Measurements from ENCODE around the gene GNAZ.
"Not testable (repeated sequence)": the region's sequence is repeated elsewhere in the genome, so short reads cannot be mapped to it uniquely, and the experiment has no call there.

GNAZ gene

DNA sequence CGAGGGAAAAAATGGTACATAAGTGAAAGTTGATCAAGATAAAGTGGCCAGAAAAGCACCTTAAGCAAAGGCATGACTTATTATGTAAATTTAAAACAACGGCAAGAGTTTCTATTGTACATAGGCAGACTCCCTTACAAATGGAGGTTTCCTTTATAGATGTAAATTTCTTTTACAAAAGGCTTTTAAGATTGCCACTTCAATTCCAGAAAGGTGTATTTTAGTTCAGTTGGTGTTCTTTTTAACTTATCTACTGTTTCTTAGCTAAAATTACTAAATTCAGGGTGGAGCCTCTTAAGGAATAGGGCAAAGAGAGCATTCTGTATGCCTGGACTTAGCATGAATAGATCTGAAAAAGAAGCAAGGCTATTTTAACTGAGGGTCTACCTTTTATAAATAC lies 24.9 kb upstream of the GNAZ start:
- DNase-seq, result no peak

DNA sequence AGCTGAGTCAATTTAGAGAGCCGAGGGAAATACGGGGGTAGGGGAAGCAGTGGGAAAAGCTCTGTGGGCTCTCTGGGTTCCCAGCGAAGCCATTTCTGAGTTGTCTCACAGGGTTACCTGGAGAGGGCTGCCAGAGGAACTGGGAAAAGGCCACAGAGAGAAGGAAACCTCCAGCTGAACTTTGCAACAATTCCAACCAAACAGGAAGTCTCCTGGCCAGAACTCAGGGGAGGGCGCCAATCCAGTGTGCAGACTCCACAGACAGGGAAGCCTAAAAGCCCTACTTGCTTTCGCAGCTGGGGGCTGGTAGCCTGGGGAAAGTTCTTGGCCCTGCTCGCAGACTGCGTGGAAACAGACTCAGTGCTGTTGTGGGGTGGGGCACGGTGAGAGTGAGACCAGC lies 23.1 kb upstream of the GNAZ start:
- no peak for DNase-seq

DNA sequence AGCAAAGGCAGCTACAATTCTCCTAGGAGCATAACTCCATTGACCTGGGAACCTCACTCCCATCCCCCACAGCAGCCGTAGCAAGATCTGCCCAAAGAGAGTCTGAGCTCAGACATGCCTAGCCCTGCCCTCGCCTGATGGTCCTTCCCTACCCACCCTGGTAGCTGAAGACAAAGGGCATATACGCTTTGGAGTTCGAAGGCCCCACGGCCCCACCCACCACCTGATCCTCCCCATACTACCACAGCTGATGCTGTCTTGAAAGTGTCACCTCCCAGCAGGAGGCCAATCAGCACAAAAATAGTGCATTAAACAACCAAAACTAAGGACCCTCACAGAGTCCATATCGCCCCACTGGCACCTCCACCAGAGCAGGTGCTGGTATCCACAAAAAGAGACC lies 22.6 kb upstream of the GNAZ start:
- DNase-seq, result no peak

DNA sequence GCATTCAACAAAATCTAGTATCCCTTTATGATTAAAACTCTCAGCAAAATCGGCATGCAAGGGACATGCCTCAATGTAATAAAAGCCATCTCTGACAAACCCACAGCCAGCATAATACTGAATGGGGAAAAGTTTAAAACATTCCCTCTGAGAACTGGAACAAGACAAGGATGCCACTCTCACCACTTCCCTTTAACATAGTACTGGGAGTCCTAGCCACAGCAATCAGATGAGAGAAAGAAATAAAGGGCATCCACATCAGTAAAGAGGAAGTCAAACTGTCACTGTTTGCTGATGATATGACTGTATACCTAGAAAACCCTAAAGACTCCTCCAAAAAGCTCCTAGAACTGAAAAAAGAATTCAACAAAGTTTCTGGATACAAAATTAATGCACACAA lies 19.8 kb upstream of the GNAZ start:
- DNase-seq, result not testable (repeated sequence)

DNA sequence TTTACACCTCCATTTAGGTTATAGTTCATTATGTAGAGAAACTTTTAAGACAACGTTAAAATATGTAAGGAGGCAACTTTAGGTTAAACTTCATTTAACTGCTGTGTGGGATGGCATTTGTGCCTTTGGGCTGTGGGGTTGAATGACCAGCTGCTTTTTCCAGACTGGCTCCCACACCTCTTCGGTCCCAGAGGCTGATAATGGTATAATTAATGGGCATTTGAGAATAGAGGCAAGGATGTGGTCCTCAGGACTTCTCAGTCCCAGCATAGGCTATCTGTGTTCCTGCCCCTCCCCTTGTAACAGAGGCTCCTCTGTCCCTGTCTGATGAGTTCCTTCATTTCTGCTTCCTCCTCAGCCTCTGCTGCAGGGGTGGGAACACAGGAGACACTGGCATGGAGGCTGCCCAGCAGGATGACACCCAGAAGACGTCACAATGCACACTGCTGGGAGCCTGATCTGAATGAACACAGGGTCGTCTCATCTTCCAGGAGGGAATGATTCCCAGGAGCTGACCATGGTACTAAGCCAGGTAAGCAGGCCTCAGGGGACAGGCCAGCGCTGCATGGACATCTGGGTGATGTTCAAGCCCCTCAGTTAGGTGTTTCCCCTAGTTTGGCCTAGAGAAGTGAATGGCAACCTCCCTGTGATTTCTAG lies 17.1 kb upstream of the GNAZ start:
- DNase-seq, result no peak

DNA sequence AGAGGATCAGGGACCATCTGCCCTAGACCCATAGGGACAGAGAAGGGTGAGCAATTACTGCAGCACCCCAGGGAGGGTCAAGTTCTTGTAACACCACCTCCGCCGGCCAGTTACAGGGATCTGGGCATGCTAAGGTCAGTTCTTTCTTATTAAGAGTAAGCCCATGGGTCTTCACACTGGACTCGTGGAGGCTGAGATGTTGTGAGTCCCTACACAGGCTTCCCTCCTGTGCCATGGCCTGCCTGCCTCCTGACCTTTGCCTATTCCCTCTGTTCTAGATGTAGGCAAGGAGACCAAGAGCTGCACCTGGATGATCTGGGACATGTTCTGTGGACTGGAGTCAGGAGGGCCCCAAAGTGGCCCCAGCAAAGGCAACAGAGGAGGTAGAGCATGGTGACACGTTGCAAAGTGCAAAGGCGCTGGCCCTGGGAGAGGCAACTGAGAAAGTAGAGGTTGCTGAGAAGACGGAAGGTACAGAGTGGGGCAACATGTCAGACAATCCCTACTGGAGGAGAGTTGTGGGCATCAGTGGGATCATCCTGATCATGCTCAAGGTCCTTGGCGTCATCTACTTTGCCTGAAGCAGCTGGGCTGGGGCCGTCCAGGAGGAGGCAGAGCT lies 16.3 kb upstream of the GNAZ start:
- DNase-seq, result no peak

DNA sequence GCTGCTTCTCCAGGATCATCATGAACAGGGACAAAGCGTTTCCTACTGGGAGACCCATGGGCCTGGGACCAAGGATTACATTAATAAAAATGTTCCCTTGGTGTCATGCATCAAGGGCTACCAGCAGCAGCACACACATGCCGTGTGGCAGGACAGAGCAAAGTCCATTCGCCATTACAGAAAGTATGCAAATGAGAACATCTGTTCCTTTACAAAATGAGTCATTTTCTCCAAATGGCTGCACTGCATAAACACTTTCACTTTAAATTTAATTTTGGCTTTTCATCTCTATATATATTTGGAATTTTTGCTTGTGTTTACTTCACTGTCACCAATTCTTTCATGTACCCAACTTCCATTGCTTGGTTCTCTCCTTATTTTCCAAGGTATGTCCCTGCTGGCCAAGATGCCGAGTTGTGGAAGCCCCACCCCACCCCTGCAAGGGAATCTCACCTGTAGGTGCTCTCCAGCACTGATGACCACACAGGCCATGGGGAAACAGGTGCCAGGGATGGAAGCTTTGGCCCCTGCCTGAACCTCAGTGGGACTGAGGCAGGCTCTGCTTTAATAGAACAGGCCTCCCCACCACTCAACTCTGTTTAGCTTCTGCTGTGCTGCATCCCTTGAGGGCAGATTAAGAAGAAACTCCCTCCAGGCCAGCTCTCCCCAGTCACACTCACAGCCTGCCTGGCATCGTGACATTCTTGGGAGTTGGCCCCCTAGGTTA lies 15.6 kb upstream of the GNAZ start:
- no peak for DNase-seq

DNA sequence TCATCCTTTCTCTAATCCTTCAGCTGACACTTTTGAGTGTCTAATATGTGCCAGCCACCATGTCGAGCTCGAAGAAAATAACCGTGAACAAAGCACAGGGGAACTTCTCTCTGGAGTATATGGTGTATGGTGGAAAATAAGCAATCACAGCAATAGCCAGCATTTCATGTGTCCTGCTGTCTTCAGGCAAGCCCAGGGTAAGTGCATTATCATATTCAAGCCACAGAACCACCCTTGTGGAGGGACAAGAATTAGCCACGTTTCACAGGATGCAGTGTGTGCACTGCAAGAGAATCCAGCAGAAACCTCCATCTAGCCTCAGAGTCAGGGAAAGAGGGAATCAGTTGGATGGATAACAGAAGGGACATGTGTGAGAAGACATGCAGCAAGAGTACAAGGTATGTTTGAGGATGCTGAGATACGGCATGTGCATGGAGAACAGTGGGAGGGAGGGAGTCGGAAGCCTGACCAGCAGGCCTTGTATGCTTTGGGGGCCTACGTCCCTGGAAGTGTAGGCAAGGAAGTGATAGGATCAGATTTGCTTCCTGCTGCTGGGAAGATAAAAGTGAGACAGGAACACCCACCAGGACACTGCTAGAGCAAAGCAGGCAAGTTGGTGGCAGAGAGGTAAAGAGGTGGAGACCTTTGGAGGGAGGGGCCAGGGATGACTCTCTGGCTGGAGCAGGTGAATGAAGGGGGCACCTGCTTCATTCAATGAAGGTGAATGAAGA lies 14.7 kb upstream of the GNAZ start:
- DNase-seq, result no peak

DNA sequence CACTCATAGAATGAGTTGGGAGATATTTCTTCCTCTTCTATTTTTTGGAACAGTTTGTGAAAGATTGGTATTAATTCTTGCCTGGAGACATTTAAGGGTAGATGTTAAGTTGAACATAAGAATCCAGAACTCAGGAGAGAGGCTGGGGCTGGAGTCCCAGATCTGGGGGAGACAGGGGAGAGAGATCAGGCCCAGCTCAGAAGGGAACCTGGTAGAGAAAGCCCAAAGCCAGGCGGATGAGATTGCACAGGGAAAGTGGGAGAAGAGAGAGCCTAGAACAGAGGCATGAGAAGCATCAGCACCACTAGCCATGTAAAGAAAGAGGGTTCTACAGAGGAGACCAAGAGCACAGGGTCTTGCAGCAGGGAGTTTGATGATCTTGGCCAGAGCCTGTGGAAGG lies 13.0 kb upstream of the GNAZ start:
- DNase-seq, result no peak

DNA sequence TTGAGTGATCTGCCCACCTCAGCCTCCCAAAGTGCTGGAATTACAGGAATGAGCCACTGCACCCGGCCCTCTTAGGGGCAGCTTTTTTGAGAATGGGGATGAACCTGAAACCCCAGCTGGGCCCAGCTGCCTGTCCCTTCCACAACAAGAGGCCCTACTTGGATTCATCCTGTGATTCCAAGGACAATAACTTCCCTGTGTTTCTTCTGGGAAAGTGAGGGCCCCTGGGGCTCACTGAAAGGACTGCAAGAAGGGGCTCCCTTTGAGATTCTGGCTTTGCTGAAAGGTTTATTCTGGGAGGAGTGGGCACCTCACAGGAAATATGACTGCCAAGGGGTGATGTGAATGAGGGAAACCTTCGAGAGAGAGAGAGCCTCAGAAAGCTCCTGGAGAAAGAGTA lies 12.3 kb upstream of the GNAZ start:
- no peak for DNase-seq

DNA sequence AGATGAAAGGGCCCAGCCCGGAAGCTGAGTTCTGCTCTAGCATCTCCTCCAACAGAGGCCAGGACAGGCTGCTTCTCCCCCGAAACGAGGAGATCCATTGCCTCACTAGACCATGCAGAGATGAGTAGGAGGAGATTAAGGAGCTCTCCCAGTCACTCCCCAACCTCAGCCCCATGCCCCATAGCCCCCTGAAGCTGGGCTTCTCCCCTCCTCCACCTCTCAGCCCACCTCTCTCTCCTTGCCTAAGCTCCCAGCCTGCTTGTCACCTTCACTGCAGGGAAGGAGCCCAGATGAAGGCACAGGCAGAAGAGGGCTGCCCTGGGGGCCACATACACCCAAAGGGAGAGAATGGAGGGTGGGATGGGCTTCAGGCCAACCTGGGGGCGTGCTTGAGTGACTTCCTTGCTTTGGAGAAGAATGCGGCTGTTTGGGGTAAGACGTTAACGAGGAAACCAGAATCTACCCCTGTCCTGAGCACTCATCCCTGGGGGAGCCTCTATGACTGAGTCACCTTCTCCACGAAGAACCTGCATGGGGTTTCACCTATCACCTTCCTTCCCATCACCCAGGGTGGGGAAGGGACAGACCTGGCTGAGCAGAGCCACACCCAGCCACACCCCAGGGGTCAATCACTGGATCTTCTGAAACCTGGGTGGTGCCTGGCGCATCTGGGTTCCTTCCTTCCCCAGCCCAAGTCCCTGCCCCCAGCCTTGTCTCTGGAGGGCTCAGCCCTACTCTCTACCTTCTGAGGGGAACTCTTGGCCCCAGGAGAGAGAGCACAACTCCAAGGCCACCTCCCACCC lies 11.6 kb upstream of the GNAZ start:
- DNase-seq, result no peak

DNA sequence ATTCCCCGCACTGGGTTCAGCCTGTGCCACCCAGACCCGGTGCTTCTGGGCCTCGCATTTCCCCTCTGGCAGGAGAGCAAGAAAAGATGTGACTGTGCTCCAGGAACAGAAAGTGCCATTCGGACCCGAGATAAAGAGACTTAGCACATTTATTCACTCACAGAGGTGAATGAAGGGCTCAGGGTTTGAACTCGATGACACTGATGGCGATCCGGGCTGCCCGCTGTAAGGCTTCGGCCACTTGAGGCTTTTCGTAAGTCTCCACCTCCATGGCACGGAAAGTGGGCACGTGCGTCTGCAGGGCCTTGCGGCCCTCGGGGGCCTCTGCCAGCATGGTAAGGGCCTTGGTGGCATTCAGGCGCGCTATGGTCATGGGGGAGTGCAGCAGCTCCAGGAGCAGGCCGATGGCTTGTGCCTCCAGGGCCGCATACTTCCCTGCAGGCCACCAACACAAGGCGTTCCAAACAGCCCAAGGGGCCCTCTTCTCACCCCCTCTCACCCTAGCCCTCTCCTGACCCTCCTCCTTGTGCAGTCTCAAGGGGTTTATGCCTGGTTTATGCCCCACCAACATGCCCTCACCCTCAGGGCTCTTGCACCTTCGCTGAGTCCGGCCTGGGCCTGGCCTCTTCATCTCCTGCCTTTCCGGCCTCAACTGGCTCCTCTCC lies 10.9 kb upstream of the GNAZ start:
- no peak for DNase-seq

DNA sequence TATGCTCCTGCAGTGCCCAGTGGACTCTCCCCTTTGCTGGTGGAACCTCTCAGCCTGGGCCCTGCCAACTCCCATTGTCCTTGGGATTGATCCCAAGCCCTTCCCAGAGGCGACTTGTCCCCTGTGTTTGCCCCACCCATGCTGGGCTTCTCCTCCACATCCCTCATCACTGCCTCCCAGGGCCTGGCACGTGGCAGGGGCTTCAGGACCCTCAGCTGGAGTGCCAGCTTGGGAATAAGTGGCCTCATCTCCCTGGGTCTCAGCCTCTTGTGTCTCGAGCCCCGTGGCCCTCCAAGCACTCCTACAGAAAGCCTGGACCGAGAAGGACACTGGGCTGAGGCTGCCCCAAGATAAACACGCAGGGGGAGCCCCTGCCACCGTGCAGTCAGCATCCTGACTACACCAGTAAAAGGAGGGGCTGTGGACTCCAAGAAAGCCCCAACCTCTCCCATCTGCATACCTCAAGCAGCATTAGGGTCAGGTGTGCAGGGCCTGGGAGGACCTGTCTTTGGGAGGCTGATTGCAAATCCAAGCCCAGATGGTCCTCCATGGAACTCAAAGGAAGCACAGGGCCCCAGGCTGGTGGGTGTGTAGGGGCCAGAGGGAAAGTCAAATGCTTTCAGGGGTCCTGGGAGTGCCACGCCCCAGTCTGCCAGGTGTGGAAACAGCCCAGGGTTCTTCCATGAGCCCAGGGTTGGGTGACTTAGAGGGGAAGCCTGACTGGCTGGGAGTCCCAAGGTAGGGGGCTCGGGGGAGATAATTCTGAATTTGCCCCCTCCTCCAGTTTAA lies 9.5 kb upstream of the GNAZ start:
- no peak for DNase-seq

DNA sequence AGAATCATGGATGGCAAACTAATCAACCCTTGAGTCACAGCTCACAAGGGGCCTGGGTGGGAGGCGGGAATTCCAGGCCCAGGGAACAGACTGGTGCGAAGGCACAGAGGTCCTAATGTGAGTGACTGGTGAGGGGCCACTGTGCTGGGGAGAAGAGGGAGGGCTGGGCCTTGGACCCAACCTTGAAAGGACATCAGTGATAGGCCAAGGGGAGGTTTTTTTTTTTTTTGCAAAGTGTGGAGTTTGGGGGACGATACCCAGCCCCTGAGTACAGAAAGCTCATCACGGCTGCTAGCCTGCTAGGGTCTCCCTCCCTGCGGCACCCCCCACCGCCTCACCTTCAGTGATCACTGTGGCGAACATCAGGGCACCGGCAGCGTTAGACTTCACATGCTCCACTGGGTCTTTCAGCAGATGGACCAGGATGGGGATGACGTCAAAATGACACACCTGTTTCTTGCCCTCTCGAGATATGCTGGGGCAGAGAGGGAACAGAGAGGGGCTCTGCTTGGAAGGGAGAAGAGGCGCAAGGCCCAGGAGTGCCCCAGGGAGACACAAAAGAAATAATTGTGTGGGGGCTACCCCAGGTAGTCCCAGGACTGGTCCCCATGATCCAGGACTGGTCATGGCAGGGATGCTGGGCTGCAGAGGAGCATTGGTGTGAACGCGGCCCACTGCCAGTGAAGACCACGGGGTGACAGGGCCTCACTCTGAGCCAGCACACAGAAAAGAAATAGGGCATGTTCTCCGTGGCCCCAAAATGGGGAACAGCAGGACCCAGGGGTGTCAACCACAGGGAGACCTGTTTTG lies 8.6 kb upstream of the GNAZ start:
- no peak for DNase-seq

DNA sequence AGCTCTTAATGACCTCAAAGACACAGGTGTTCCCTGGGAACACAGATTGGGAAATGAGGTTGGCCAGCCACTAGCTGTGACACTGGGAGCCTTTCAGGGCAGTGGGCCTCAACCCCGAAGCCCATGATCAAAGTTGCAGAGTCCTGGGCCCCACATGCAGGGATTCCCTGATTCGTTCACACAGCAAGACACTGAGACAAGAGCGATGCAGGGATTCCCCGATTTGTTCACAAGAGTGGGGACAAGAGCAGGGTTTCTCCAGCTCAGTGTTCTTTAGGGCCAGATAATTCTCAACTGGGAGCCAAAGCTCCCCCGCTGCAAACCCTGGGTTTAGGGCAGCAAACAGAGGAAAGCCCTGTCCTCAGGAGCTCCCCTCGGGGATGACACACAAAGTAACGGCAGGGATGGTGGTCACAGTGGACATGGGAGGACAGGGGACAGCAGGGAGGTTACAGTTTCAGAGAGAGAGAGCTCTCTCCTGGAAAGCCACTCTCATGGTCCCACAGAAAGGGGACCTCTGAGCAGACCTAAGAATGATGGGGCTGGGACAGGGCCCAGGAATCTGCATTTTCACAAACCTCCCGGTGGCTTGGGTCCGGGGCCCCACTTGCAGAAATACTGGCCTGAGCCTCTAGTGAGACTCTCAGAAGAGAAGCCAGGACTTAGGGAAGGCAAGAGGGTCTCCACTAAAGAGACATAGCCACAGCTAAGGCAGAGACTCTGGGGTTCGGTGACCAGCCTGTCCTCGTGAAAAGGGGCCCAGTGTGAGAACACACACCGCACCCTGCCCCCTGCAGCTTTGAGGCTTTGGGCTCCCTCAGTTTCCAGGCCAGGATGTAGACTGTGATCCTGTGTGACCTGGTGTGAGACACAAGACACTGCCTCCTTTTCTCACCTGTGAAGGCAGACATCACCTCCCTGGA lies 7.4 kb upstream of the GNAZ start:
- no peak for DNase-seq

DNA sequence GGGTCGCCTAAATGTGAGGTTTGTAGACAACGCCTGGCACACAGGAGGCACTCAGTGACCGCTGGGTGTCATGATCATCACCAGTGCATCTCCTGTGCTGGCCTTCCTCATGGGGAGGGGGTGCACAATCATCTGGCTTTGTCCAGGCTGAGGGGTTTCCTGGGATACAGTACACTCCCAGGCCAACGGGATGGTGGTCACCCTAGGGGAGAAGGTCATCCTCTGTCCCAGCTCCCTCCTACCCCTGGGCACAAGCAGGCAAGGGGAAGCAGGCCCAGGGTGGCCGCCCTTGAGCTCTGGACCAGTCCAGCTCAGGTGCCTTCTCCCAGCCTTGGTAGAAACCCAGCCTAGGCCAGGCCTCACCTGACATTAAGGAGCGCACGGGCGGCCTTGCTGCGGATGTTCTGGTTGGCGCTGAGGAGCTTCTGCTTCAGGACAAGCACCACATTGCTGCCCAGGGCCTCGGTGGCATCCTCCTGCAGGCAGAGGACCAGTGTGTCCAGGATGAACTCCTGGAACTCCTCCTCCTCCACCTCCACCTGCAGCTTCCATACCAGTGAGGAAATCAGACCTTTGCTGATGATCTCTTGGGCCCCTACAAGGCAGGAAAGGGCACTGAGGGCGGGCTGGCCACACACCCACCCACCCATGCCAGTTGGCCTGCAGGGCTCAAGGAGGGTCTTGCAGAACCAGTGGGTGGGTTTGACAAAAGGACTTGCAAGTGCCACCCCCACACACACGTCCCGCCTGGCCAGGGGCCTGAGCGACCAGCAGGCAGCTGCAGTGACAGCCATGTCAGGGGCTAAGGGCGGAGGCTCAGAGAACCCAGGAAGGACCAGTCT lies 6.6 kb upstream of the GNAZ start:
- no peak for DNase-seq

DNA sequence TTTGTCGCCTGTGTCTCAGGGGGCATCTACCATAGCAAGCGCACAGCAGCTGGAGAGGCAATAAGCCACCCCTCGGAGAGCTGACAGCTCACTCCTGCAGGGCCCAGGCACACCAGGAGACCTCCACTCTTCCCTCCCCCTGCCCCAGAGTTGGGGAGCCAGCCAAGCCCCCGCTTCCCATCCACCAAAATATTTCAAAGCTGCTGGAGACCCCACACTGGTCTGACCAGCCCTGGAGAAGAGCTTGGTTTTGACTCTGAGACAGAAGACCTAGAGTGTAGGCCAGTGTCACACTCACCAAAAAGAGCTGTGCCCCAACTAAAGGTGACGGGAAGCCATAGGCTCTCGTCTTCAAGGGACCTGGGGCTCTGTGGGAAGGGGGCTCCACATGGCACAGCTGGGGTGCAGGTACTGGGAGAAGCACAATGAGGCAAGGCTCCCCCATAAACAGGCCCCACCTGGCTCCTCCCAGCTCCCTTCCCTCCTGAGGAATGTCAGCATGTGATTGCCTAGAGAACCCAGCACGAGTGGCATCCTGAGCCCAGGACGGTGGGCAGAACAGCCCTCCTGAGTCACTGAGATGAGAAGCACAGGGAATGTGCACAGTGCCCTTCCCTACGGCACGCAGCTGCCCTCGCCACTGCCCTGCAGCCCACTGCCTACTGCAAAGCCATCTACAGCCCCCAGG lies 5.8 kb upstream of the GNAZ start:
- DNase-seq, result no peak

DNA sequence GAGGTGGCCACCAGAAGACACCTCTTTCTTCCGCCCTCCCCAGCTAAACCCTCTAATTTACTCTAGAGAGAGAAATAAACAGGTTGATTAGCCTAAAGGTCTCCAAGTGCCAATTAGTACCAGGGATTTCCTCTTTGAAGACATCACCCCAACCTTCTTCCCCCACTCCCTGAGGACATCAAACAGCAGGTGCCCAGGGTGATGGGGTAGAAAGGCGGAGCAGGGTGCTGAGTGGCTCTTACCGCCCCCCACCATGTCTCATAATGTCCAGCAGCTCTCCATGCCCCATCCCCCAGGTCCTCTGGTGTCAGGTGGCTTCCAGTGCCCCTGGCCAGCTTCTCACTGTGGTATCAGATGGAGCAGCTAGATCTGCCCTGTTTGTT lies 5.3 kb upstream of the GNAZ start:
- DNase-seq, result no peak

Data from EL (cell line).